SK-N-SH (cell line): ENCODE measurements around the gene SEC61A1. TPM values are rescaled to one million over a fixed set of nuclear protein-coding genes. Genes with fewer than 3 reads are reported as not detected.

ENCODE experiments used
- CTCF ChIA-PET: fragments of 300-600, 350-600 bp; formaldehyde crosslinking; extraction: SDS; loops from one replicate; lab custom pipeline; 2021; lab: Yijun Ruan, JAX
- POLR2A ChIA-PET: fragments of 350-600 bp; sonication (Branson Sonifier 250); formaldehyde crosslinking; extraction: SDS; loops from one replicate; lab custom pipeline; 2020; ENCODE audit warnings: antibody characterized with exemption, inconsistent platforms; lab: Yijun Ruan, JAX
- DNase-seq: peaks from one replicate; pipeline ENCODE4 v3.0.0; 2012
- H2AFZ ChIP-seq: fragments of 200-600 bp; sonication (generic); 2 replicates; pipeline ENCODE4 v1.8.1; 2016; ENCODE audit warnings: antibody characterized with exemption, mild to moderate bottlenecking, low read depth
- H3F3A ChIP-seq: fragments of 200-600 bp; sonication (generic); replicated peaks from 2 replicates; pipeline ENCODE3; 2016; ENCODE audit warnings: antibody characterized with exemption, mild to moderate bottlenecking; ENCODE audit not compliant: insufficient read depth
- H3K27ac ChIP-seq, 2 experiments: fragments of 200-500 bp in 1 of 2; fragments of 200-600 bp in 1 of 2; sonication (Bioruptor generic) in 1 of 2; sonication (generic), shearing (Covaris generic) in 1 of 2; 2 replicates each; pipeline versions ENCODE4 v1.5.1 to v1.6.1; 2014 to 2016; ENCODE audit warnings: low read depth in 2 of 2, inconsistent platforms in 1 of 2, low read length in 1 of 2, mild to moderate bottlenecking in 1 of 2, mixed read lengths in 1 of 2
- H3K27me3 ChIP-seq: fragments of 200-600 bp; sonication (generic), shearing (Covaris generic); 2 replicates; pipeline ENCODE4 v1.6.1; 2016; ENCODE audit warnings: mixed run types; ENCODE audit not compliant: insufficient read depth
- H3K36me3 ChIP-seq, 2 experiments: fragments of 200-500 bp in 1 of 2; fragments of 200-600 bp in 1 of 2; sonication (Bioruptor generic) in 1 of 2; sonication (generic) in 1 of 2; replicated peaks in 1 of 2; 2 replicates each; pipeline versions ENCODE3 to v1.5.1; 2014 to 2016; ENCODE audit warnings: low read length in 1 of 2, mild to moderate bottlenecking in 1 of 2; ENCODE audit not compliant: insufficient read depth in 2 of 2, control insufficient read depth in 1 of 2
- H3K4me1 ChIP-seq, 2 experiments: fragments of 200-500 bp in 1 of 2; fragments of 200-600 bp in 1 of 2; sonication (Bioruptor generic) in 1 of 2; sonication (generic), shearing (Covaris generic) in 1 of 2; 2 replicates each; pipeline versions ENCODE4 v1.5.1 to v1.6.1; 2014 to 2016; ENCODE audit warnings: low read depth in 1 of 2, low read length in 1 of 2, mixed run types in 1 of 2; ENCODE audit not compliant: insufficient read depth in 2 of 2, control insufficient read depth in 1 of 2
- H3K4me2 ChIP-seq: fragments of 200-600 bp; sonication (generic), shearing (Covaris generic); 2 replicates; pipeline ENCODE4 v1.6.1; 2017; ENCODE audit warnings: mixed run types
- H3K4me3 ChIP-seq, 2 experiments: fragments of 200-500 bp in 1 of 2; fragments of 200-600 bp in 1 of 2; sonication (Bioruptor generic) in 1 of 2; sonication (generic), shearing (Covaris generic) in 1 of 2; 2 replicates each; pipeline versions ENCODE4 v1.5.1 to v1.8.1; 2014 to 2016; ENCODE audit warnings: low read depth in 2 of 2, inconsistent platforms in 1 of 2, low read length in 1 of 2, mild to moderate bottlenecking in 1 of 2, mixed read lengths in 1 of 2, moderate library complexity in 1 of 2
- H3K79me2 ChIP-seq: fragments of 200-600 bp; sonication (generic); 2 replicates; pipeline ENCODE4 v1.8.1; 2017; ENCODE audit warnings: mild to moderate bottlenecking; ENCODE audit not compliant: insufficient read depth
- H3K9ac ChIP-seq: fragments of 200-600 bp; sonication (generic); 2 replicates; pipeline ENCODE4 v1.6.1; 2017; ENCODE audit warnings: mixed run types
- H3K9me2 ChIP-seq: fragments of 200-600 bp; sonication (generic); 2 replicates; pipeline ENCODE4 v1.6.1; 2017; ENCODE audit warnings: mixed run types
- H3K9me3 ChIP-seq: fragments of 200-600 bp; sonication (generic); 2 replicates; pipeline ENCODE4 v1.6.1; 2017; ENCODE audit warnings: mixed run types, mild to moderate bottlenecking, moderate library complexity
- H4K20me1 ChIP-seq: fragments of 200-600 bp; sonication (generic); 2 replicates; pipeline ENCODE4 v1.6.1; 2017; ENCODE audit warnings: mild to moderate bottlenecking, mixed run types; ENCODE audit not compliant: insufficient read depth
- CHD2 ChIP-seq: fragments of 150-350 bp; IDR thresholded peaks from 2 replicates; pipeline ENCODE4 v1.6.1; 2018; ENCODE audit warnings: low read length; ENCODE audit not compliant: partially characterized antibody
- CTCF ChIP-seq: fragments of 200-600 bp; sonication (generic); IDR thresholded peaks from 2 replicates; pipeline ENCODE4 v1.6.1; 2017; ENCODE audit warnings: antibody characterized with exemption, mild to moderate bottlenecking, moderate library complexity
- FOSL2 ChIP-seq: IDR thresholded peaks from 2 replicates; pipeline ENCODE4 v1.4.0; 2012; ENCODE audit warnings: low read depth, mild to moderate bottlenecking, moderate library complexity, borderline replicate concordance
- GATA2 ChIP-seq: sonication (generic); formaldehyde crosslinking; IDR thresholded peaks from 2 replicates; pipeline ENCODE4 v1.5.0; 2020; ENCODE audit warnings: mild to moderate bottlenecking, missing genetic modification reagents
- IRF3 ChIP-seq: fragments of 150-350 bp; IDR thresholded peaks from 2 replicates; pipeline ENCODE4 v1.6.1; 2016; ENCODE audit warnings: mild to moderate bottlenecking, low read depth, low read length
- NRF1 ChIP-seq: IDR thresholded peaks from 2 replicates; pipeline ENCODE4 v1.6.1; 2012; ENCODE audit warnings: low read depth, mild to moderate bottlenecking, low read length
- POLR2AphosphoS5 ChIP-seq: IDR thresholded peaks from 2 replicates; pipeline ENCODE4 v1.6.1; 2012; ENCODE audit warnings: low read depth, low read length
- RCOR1 ChIP-seq: fragments of 150-350 bp; IDR thresholded peaks from 2 replicates; pipeline ENCODE4 v1.6.1; 2017; ENCODE audit warnings: antibody characterized with exemption, low read length
- RFX5 ChIP-seq: IDR thresholded peaks from 2 replicates; pipeline ENCODE4 v1.6.1; 2012; ENCODE audit warnings: mild to moderate bottlenecking, improper control_type of control experiment, low read length
- SMC3 ChIP-seq: IDR thresholded peaks from 2 replicates; pipeline ENCODE4 v1.6.1; 2012; ENCODE audit warnings: low read depth, low read length, improper control_type of control experiment
- TAF1 ChIP-seq: IDR thresholded peaks from 2 replicates; pipeline ENCODE4 v1.6.1; 2012; ENCODE audit warnings: low read depth, mild to moderate bottlenecking, low read length, moderate library complexity, borderline replicate concordance
- TEAD4 ChIP-seq: IDR thresholded peaks from 2 replicates; pipeline ENCODE4 v1.4.0; 2012; ENCODE audit warnings: mild to moderate bottlenecking, borderline replicate concordance; ENCODE audit not compliant: insufficient read depth
- USF1 ChIP-seq: IDR thresholded peaks from 2 replicates; pipeline ENCODE4 v1.4.0; 2012; ENCODE audit warnings: low read depth, borderline replicate concordance
- USF2 ChIP-seq: fragments of 150-350 bp; IDR thresholded peaks from 2 replicates; pipeline ENCODE4 v1.6.1; 2017; ENCODE audit warnings: antibody characterized with exemption, low read length, low read depth, borderline replicate concordance
- ZBTB33 ChIP-seq: IDR thresholded peaks from 2 replicates; pipeline ENCODE4 v1.4.0; 2012; ENCODE audit warnings: low read depth, borderline replicate concordance
- WGBS: methylation state at CpG from one replicate; pipeline ENCODE4 v1.1.6; 2017; ENCODE audit warnings: low lambda C conversion rate; 5-methylcytosine and 5-hydroxymethylcytosine counted together
- polyA plus RNA-seq, 3 experiments: library from polyadenylated mRNA; depleted of rRNA; stranded (reverse); fragments of >200 nt; gene quantifications; 2 replicates each; pipeline ENCODE4 v1.2.3, GENCODE V29; 2012

The SEC61A1 gene
- polyA plus RNA-seq, 1 of the 3 experiments (the other 2 are of a cell fraction) = 153 TPM

- peaks cover 36 to 70% of the 10 kb centered on the region in 2 experiments for H3K36me3 ChIP-seq
- H3K9me2 ChIP-seq = no peaks in the 10 kb centered on the region
- no peak overlapping the region for H3K4me2 ChIP-seq
- H3F3A ChIP-seq = no peaks in the 10 kb centered on the region
- no peaks in the 10 kb centered on the region for H3K9me3 ChIP-seq
- POLR2A ChIA-PET = no interaction called here
- CTCF ChIA-PET = interaction anchor here (3.7 kb wide), 1 partner anchor 9 kb away, joined by 21 read pairs; no protein-coding TSS in a partner anchor
- no peak overlapping the region for H3K9ac ChIP-seq
- no peak for DNase-seq
- H3K4me1 ChIP-seq = peaks cover 0 to 5% of the 10 kb centered on the region in 2 experiments; a peak in 2 of 4 replicates
- H3K27me3 ChIP-seq = no peaks in the 10 kb centered on the region
- no peak overlapping the region for H3K27ac ChIP-seq
- 97% methylated on average over 5 of the region's 5 CpGs for WGBS
- no peak overlapping the region for H2AFZ ChIP-seq
- H3K79me2 ChIP-seq = peaks cover 19% of the 10 kb centered on the region
- H4K20me1 ChIP-seq = no peaks in the 10 kb centered on the region
- TF ChIP-seq USF1 (no peak), CTCF (no peak), RCOR1 (no peak), SMC3 (no peak), TEAD4 (no peak), IRF3 (no peak), RFX5 (no peak), CHD2 (no peak), NRF1 (no peak), FOSL2 (no peak), ZBTB33 (no peak), TAF1 (no peak), GATA2 (no peak), USF2 (no peak), POLR2AphosphoS5 (no peak)
- TF ChIP-seq, all 33 proteins: peak for 0
- H3K4me3 ChIP-seq = no peak overlapping the region
Observed at GRCh38 chr3:128103136-128103676, 51.0 kb downstream of the SEC61A1 start.
